BJ (cell line): Measurements from ENCODE around the gene CRISPLD2. TPM values are rescaled to one million over a fixed set of nuclear protein-coding genes. Genes with fewer than 3 reads are reported as not detected.

Experiments used
- CTCF ChIA-PET: fragments of 350-600 bp; formaldehyde crosslinking; extraction: SDS; loops from one replicate; lab custom pipeline; 2021; ENCODE audit warnings: antibody characterized with exemption, inconsistent platforms; lab: Yijun Ruan, JAX
- POLR2A ChIA-PET: fragments of 300-600 bp; sonication (Branson Sonifier 250); formaldehyde crosslinking; extraction: SDS; loops from one replicate; lab custom pipeline; 2021; ENCODE audit warnings: antibody characterized with exemption; lab: Charles Lee
- DNase-seq: peaks from one replicate; pipeline ENCODE4 v3.0.0-alpha.2; 2011; ENCODE audit warnings: low read depth
- H3K27me3 ChIP-seq: 2 replicates; pipeline ENCODE4 v1.6.0; 2011; ENCODE audit warnings: low read length; ENCODE audit not compliant: control insufficient read depth, insufficient read depth
- H3K36me3 ChIP-seq: 2 replicates; pipeline ENCODE4 v1.5.1; 2011; ENCODE audit warnings: low read length; ENCODE audit not compliant: control insufficient read depth, insufficient read depth
- H3K4me3 ChIP-seq: 2 replicates; pipeline ENCODE4 v1.5.1; 2011; ENCODE audit warnings: low read depth, mild to moderate bottlenecking, control low read depth, low read length
- CTCF ChIP-seq: IDR thresholded peaks from 2 replicates; pipeline ENCODE4 v1.5.1; 2011; ENCODE audit warnings: low read depth, mild to moderate bottlenecking, control low read depth, inconsistent platforms, low read length, moderate library complexity; ENCODE audit not compliant: insufficient read depth
- polyA plus RNA-seq: library from polyadenylated mRNA; depleted of rRNA; stranded (reverse); fragments of >200 nt; gene quantifications from 2 replicates; pipeline ENCODE4 v1.2.3, GENCODE V29; 2011

The CRISPLD2 gene
- polyA plus RNA-seq, 1 experiment = 183 TPM

GRCh38 chr16:84777435-84777834 lies 42.4 kb upstream of the CRISPLD2 start:
- ChIA-PET CTCF (no interaction called here), POLR2A (no interaction called here)
- Histone ChIP-seq H3K4me3 (no peak overlapping the region), H3K27me3 (no peaks in the 10 kb centered on the region), H3K36me3 (peaks cover 21% of the 10 kb centered on the region)
- no peak for TF ChIP-seq CTCF
- no peak for DNase-seq

DNA sequence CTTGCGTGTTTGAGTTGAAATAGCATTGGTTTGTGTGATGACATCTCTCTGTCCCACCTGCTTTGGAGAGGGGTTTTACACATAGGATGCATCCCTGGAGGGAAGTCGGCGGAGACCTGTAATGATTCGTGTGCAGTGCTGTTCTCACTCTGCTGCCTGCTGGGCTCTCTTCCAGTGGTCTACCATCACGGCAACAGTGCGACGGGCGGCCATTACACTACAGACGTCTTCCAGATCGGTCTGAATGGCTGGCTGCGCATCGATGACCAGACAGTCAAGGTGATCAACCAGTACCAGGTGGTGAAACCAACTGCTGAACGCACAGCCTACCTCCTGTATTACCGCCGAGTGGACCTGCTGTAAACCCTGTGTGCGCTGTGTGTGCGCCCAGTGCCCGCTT lies 41.1 kb upstream of the CRISPLD2 start:
- POLR2A ChIA-PET = no interaction called here
- CTCF ChIA-PET = no interaction called here

DNA sequence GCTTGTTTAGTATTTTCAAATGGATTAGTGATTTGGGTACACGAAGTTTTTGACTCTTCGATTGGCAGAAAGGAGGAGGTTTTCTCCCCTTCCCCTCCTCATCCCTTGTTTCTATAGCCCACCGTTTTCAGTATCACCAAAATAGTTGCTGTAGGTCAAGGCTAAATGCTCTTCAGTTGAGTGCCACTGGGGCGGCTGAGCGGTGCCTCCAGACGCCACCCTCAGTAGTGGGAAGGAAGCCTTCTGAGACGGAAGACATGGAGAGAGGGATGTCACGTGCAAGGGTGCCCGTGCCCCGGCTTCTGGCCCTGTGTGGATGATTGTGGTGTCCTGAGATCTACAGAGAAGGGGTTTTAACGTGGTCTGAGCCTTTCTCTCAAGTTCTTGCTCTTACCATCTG lies 39.7 kb upstream of the CRISPLD2 start:
- peaks cover 21% of the 10 kb centered on the region for H3K36me3 ChIP-seq
- ChIA-PET POLR2A (no interaction called here), CTCF (interaction anchor here (0.8 to 1.9 kb wide), 2 partner anchors 9 to 172 kb away, joined by 4 to 5 read pairs; no protein-coding TSS in a partner anchor)
- no peak for DNase-seq
- TF ChIP-seq CTCF = no peak
- no peak overlapping the region for H3K4me3 ChIP-seq
- no peaks in the 10 kb centered on the region for H3K27me3 ChIP-seq

More for the DNA sequence above, 41.1 kb upstream of the CRISPLD2 start:
- Histone ChIP-seq H3K4me3 (no peak overlapping the region), H3K36me3 (peaks cover 21% of the 10 kb centered on the region), H3K27me3 (no peaks in the 10 kb centered on the region)
- no peak for DNase-seq
- no peak for TF ChIP-seq CTCF

GRCh38 chr16:84780544-84781376 lies 39.0 kb upstream of the CRISPLD2 start:
- peaks cover 16% of the 10 kb centered on the region for H3K36me3 ChIP-seq
- CTCF ChIA-PET = interaction anchor here (0.8 to 1.9 kb wide), 2 partner anchors 9 to 172 kb away, joined by 4 to 5 read pairs; no protein-coding TSS in a partner anchor
- TF ChIP-seq CTCF = no peak
- POLR2A ChIA-PET = no interaction called here
- no peak for DNase-seq
- no peaks in the 10 kb centered on the region for H3K27me3 ChIP-seq
- no peak overlapping the region for H3K4me3 ChIP-seq

GRCh38 chr16:84782846-84783245 lies 36.9 kb upstream of the CRISPLD2 start:
- Histone ChIP-seq H3K4me3 (no peak overlapping the region), H3K36me3 (peaks cover 6% of the 10 kb centered on the region; the same call in 1 of the 2 replicates), H3K27me3 (no peaks in the 10 kb centered on the region)
- DNase-seq = no peak
- no peak for TF ChIP-seq CTCF
- POLR2A ChIA-PET = no interaction called here
- CTCF ChIA-PET = no interaction called here
